Activated T-cell treated with anti-CD3 and anti-CD28 coated beads, Interleukin-2, amount 50 U/mL, for 24 hours (primary cell): ENCODE measurements around the gene TSPAN4.

ENCODE experiments used
- DNase-seq: peaks from one replicate; pipeline ENCODE4 v3.0.0-alpha.2; 2020
- H3K27ac Mint-ChIP-seq: 2 replicates; pipeline ENCODE4 v1.8.0; 2020; ENCODE audit warnings: mild to moderate bottlenecking, mixed read lengths
- H3K27me3 Mint-ChIP-seq: 2 replicates; pipeline ENCODE4 v1.8.0; 2020; ENCODE audit warnings: mixed read lengths
- H3K36me3 Mint-ChIP-seq: 2 replicates; pipeline ENCODE4 v1.8.0; 2020; ENCODE audit warnings: low read depth, mixed read lengths
- H3K4me1 Mint-ChIP-seq: 2 replicates; pipeline ENCODE4 v1.8.0; 2020; ENCODE audit warnings: low read depth, mixed read lengths
- H3K4me3 Mint-ChIP-seq: 2 replicates; pipeline ENCODE4 v1.8.0; 2020; ENCODE audit warnings: mild to moderate bottlenecking, moderate library complexity, mixed read lengths
- H3K9me3 Mint-ChIP-seq: 2 replicates; pipeline ENCODE4 v1.8.0; 2020; ENCODE audit warnings: mixed read lengths

TSPAN4 gene

DNA sequence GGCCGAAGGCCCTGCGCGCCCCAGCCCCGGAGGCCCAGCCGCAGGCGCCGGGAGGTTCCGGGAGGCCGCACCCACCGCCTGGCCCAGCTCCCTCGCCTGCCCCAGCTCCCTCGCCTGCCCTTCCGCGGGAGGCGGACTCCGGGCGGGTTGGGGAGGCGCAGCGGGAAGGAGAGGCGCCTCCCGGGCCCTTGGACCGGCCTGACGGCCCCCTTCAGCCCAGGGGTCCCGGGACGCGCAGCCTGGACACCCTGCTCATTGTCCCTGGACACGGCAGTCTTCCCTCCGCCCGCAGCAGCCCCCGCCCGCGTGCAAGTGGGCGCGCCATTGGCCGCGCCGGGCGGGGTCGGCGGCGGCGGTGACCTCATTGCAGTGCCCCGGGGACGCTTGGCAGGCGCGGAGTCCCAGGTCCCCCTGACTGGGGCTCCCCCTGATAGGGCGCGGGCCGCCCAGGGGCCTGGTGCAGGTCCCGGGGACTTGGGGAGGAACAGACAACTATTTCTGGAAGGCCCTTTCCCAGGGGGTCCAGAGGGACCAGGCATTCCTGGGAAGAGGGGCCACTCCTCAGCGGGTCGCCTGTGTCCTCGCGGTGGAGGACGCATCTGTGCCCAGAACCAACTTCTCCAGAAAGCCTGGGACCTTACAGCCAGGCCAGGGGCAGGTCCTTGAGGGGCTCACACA is 9.4 kb upstream of the TSPAN4 start:
- Mint-ChIP-seq H3K4me3 (peak overlapping the region; percentile 71), H3K9me3 (no peaks in the 10 kb centered on the region), H3K36me3 (peaks cover 23% of the 10 kb centered on the region), H3K27me3 (peaks cover 43% of the 10 kb centered on the region), H3K4me1 (peaks cover 36% of the 10 kb centered on the region), H3K27ac (no peak overlapping the region)
- peak; percentile 58 for DNase-seq

- peaks cover 37% of the 10 kb centered on the region for H3K27me3 Mint-ChIP-seq
- H3K9me3 Mint-ChIP-seq = no peaks in the 10 kb centered on the region
- peaks cover 29% of the 10 kb centered on the region for H3K36me3 Mint-ChIP-seq
- peaks cover 36% of the 10 kb centered on the region for H3K4me1 Mint-ChIP-seq
- peak overlapping the region; percentile 71 for H3K4me3 Mint-ChIP-seq
- H3K27ac Mint-ChIP-seq = peak overlapping the region; percentile 52
- no peak for DNase-seq
Observed at GRCh38 chr11:833849-834311, 8.8 kb upstream of the TSPAN4 start.

- Mint-ChIP-seq H3K27me3 (peaks cover 29% of the 10 kb centered on the region), H3K36me3 (peaks cover 37% of the 10 kb centered on the region), H3K4me3 (peak overlapping the region; percentile 71), H3K4me1 (peaks cover 31% of the 10 kb centered on the region), H3K9me3 (no peaks in the 10 kb centered on the region), H3K27ac (no peak overlapping the region)
- DNase-seq = no peak
Observed at GRCh38 chr11:834371-835316, 8.0 kb upstream of the TSPAN4 start.

DNA sequence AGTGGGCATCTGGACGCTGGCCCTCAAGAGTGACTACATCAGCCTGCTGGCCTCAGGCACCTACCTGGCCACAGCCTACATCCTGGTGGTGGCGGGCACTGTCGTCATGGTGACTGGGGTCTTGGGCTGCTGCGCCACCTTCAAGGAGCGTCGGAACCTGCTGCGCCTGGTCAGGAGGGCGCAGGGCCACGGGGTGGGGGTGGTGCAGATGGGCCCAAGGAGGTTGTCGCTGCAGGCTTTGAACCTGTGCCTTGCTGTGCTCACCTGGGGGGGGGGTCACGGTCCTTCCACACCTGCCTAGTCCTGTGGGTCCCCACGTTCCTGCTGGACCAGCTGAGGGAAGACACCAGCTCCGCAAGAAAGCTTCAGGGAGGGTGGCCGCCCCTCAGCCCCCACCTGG is 6.4 kb upstream of the TSPAN4 start:
- H3K4me1 Mint-ChIP-seq = peaks cover 35% of the 10 kb centered on the region
- no peak for DNase-seq
- H3K27ac Mint-ChIP-seq = no peak overlapping the region
- H3K9me3 Mint-ChIP-seq = no peaks in the 10 kb centered on the region
- peaks cover 14% of the 10 kb centered on the region for H3K27me3 Mint-ChIP-seq
- H3K4me3 Mint-ChIP-seq = no peak overlapping the region
- peaks cover 53% of the 10 kb centered on the region for H3K36me3 Mint-ChIP-seq

DNA sequence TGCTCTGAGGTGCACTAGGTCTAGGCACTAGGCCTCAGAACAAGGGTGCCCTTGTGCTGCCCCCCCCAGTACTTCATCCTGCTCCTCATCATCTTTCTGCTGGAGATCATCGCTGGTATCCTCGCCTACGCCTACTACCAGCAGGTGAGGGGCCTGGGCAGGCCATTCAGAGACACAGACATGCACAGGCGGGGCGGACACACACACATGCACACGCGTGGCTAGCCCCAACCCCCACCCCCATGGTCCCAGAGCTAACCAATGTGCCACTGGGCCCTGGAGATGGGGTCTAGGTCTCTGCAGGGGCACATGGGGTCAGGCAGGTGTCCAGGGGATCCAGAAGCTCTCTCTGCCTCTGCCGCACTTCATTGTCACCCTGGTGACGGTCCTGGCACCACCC is 6.0 kb upstream of the TSPAN4 start:
- no peak overlapping the region for H3K4me3 Mint-ChIP-seq
- H3K36me3 Mint-ChIP-seq = peaks cover 56% of the 10 kb centered on the region
- no peak for DNase-seq
- H3K9me3 Mint-ChIP-seq = no peaks in the 10 kb centered on the region
- peaks cover 10% of the 10 kb centered on the region for H3K27me3 Mint-ChIP-seq
- no peak overlapping the region for H3K27ac Mint-ChIP-seq
- H3K4me1 Mint-ChIP-seq = peaks cover 35% of the 10 kb centered on the region

- Mint-ChIP-seq H3K9me3 (no peaks in the 10 kb centered on the region), H3K4me1 (peaks cover 32% of the 10 kb centered on the region), H3K4me3 (no peak overlapping the region), H3K27me3 (peaks cover 4% of the 10 kb centered on the region), H3K36me3 (peaks cover 59% of the 10 kb centered on the region), H3K27ac (no peak overlapping the region)
- no peak for DNase-seq
Observed at GRCh38 chr11:837189-837989, 5.3 kb upstream of the TSPAN4 start.

- Mint-ChIP-seq H3K4me1 (peaks cover 32% of the 10 kb centered on the region), H3K36me3 (peaks cover 59% of the 10 kb centered on the region), H3K27me3 (peaks cover 4% of the 10 kb centered on the region), H3K4me3 (no peak overlapping the region), H3K9me3 (no peaks in the 10 kb centered on the region), H3K27ac (no peak overlapping the region)
- DNase-seq = no peak
Observed at GRCh38 chr11:837990-838307, 4.7 kb upstream of the TSPAN4 start.

DNA sequence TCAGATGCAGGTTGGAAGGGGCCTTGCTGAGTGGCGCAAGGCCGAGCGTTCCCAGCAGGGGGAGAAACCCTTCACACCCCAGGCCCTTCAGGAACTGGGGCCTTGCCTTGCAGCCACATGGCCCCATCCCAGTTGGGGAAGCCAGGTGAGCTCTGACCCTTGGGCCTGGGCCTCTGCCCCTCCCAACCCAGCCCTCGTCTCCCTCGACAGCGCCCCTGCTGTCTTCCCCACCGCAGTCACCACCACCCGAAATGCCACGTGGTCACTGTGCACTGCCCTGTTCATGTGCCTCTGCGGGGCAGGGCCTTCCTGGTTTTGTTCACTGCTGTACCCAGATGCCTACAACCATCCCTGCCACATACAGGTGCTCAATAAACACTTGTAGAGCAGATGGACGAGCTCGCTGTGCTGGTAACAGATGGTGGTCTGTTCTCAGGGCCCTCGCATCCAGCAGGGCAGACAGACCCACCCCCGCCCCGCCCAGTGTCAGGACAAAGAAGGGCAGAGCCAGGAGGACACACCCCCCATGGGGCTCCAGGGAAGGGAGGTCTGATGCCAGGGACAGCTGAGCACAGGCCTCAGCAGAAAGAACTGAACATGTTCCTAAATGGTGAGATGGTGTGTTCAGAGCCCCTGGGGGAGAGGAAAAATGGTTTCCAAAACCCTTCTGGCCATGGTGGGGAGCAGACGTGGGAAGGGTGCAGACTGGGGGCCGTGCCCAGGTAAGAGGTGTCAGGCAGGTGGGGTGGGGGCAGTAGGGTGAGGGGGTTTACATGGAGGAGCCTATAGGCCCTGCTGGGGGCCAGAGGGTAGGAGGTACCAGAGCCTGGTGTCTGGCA is 4.0 kb upstream of the TSPAN4 start:
- Mint-ChIP-seq H3K27ac (no peak overlapping the region), H3K9me3 (no peaks in the 10 kb centered on the region), H3K4me1 (peaks cover 34% of the 10 kb centered on the region), H3K27me3 (peaks cover 4% of the 10 kb centered on the region), H3K4me3 (no peak overlapping the region), H3K36me3 (peaks cover 59% of the 10 kb centered on the region)
- DNase-seq = no peak

GRCh38 chr11:839280-839623 is 3.4 kb upstream of the TSPAN4 start:
- H3K4me3 Mint-ChIP-seq = no peak overlapping the region
- H3K36me3 Mint-ChIP-seq = peaks cover 59% of the 10 kb centered on the region
- DNase-seq = no peak
- no peak overlapping the region for H3K27ac Mint-ChIP-seq
- no peaks in the 10 kb centered on the region for H3K9me3 Mint-ChIP-seq
- H3K27me3 Mint-ChIP-seq = no peaks in the 10 kb centered on the region
- peaks cover 34% of the 10 kb centered on the region for H3K4me1 Mint-ChIP-seq

GRCh38 chr11:839875-840617 is 2.6 kb upstream of the TSPAN4 start:
- H3K9me3 Mint-ChIP-seq = no peaks in the 10 kb centered on the region

DNA sequence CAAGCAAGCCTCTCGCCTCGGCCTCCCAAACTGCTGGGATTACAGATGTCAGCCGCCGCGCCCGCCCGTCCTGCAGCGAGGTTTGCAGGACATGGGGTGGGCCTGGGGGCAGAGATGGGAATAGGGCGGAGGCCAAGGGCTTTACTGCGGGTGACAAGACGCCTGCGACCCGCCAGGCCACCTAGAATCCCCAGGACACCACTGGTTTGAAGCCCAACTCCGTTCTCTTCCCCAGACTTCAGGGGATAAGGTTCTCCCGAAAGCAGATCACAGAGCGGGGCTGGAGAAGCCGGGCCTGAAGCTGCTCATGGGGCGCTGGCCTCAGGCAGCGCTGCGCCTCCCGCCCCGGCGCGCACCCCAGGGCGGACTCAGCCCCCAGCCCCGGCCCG is 677 bp upstream of the TSPAN4 start:
- H3K27ac Mint-ChIP-seq = peak overlapping the region; percentile 88
- H3K4me3 Mint-ChIP-seq = peak overlapping the region; percentile 90
- H3K27me3 Mint-ChIP-seq = no peaks in the 10 kb centered on the region

More at GRCh38 chr11:839875-840617, 2.6 kb upstream of the TSPAN4 start:
- DNase-seq = no peak
- no peaks in the 10 kb centered on the region for H3K27me3 Mint-ChIP-seq
- peaks cover 59% of the 10 kb centered on the region for H3K36me3 Mint-ChIP-seq
- H3K4me1 Mint-ChIP-seq = peaks cover 31% of the 10 kb centered on the region
- peak overlapping the region; percentile 90 for H3K4me3 Mint-ChIP-seq
- H3K27ac Mint-ChIP-seq = peak overlapping the region; percentile 62

GRCh38 chr11:843086-843734 is 558 bp downstream of the TSPAN4 start:
- no peaks in the 10 kb centered on the region for H3K9me3 Mint-ChIP-seq
- peak overlapping the region; percentile 57 for H3K27ac Mint-ChIP-seq
- no peaks in the 10 kb centered on the region for H3K27me3 Mint-ChIP-seq
- peak overlapping the region; percentile 78 for H3K4me3 Mint-ChIP-seq
- peaks cover 29% of the 10 kb centered on the region for H3K4me1 Mint-ChIP-seq
- peaks cover 37% of the 10 kb centered on the region for H3K36me3 Mint-ChIP-seq
- no peak for DNase-seq

More for the DNA sequence above, 677 bp upstream of the TSPAN4 start:
- H3K4me1 Mint-ChIP-seq = peaks cover 29% of the 10 kb centered on the region
- H3K9me3 Mint-ChIP-seq = no peaks in the 10 kb centered on the region
- H3K36me3 Mint-ChIP-seq = peaks cover 48% of the 10 kb centered on the region
- DNase-seq = no peak
